T-helper 2 cell treated with Interferon-gamma antibody and Interleukin-4, amounts not matched to agents 5 μg/mL and 100 μg/mL, for 36 hours (primary cell): ENCODE data around the gene MOSPD2.

Experiments used
- DNase-seq: peaks from one replicate; pipeline ENCODE4 v3.0.0; 2021; ENCODE audit warnings: low spot score
- H3K27ac Mint-ChIP-seq: one replicate; pipeline ENCODE4 v1.8.0; 2021; ENCODE audit warnings: mild to moderate bottlenecking, mixed read lengths
- H3K27me3 Mint-ChIP-seq: one replicate; pipeline ENCODE4 v1.8.0; 2021; ENCODE audit warnings: low read depth, mixed read lengths
- H3K36me3 Mint-ChIP-seq: one replicate; pipeline ENCODE4 v1.8.0; 2021; ENCODE audit warnings: low read depth, mixed read lengths
- H3K4me1 Mint-ChIP-seq: one replicate; pipeline ENCODE4 v1.8.0; 2021; ENCODE audit warnings: low read depth, mixed read lengths
- H3K4me3 Mint-ChIP-seq: one replicate; pipeline ENCODE4 v1.8.0; 2022; ENCODE audit warnings: mild to moderate bottlenecking, moderate library complexity, mixed read lengths
- H3K9me3 Mint-ChIP-seq: one replicate; pipeline ENCODE4 v1.8.0; 2021; ENCODE audit warnings: mixed read lengths

MOSPD2 gene

DNA sequence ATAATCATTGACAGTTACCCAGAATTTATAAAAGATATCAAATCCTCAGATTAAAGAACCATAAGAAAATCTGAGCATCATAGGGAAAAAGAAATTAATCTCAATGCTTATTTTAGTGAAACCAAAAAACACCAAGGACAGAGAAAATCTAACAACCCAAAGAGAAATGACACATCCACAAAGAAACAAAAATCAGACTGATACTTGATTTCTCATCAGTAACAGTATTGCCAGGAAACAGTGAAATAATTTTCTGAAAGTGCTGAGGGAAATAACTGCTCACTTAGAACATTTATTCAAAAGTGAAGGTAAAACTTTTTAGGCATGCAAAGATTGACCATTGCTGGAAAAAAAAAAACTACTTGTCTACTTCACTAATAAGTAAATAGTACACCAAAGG is 10.6 kb downstream of the MOSPD2 start:
- Mint-ChIP-seq H3K27me3 (no peaks in the 10 kb centered on the region), H3K9me3 (no peaks in the 10 kb centered on the region), H3K4me3 (no peak overlapping the region), H3K4me1 (peaks cover 6% of the 10 kb centered on the region), H3K27ac (no peak overlapping the region), H3K36me3 (peaks cover 3% of the 10 kb centered on the region)
- no peak for DNase-seq

DNA sequence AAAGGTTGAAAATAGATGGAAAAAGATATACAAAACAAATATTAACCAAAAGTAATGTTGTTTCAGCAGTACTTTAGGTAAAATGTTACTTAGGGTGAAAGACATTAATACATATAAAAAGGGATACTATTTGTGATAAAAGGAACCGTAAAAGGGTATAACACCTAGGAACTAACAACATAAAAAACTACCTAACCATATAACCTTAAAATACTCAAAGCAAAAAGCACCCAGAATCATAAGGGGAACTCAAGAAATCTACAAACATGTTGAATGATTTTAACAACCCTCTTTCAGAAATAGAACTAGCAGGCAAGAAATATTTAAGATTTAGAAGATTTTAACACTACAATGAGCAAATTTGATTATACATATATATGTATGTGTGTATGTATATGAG is 11.5 kb downstream of the MOSPD2 start:
- Mint-ChIP-seq H3K9me3 (no peaks in the 10 kb centered on the region), H3K27ac (no peak overlapping the region), H3K27me3 (no peaks in the 10 kb centered on the region), H3K4me1 (peaks cover 6% of the 10 kb centered on the region), H3K36me3 (peaks cover 3% of the 10 kb centered on the region), H3K4me3 (no peak overlapping the region)
- no peak for DNase-seq

DNA sequence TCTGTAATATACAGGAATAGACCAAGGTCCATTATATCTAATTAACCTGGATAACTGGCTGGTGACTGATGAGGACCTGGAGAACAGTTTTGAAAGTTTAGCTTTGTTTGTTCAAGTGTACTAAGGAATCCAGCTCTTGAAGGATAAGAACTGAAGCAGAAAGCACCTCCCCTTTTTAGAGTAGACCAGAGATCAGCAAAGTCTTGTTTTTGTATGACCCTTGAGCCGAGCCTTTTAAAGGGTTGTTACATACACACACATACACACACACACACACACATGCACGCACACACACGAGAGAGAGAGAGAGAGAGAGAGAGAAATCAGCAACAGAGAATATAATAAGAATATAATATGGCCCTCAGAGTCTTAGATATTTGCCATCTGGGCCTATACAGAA is 13.0 kb downstream of the MOSPD2 start:
- Mint-ChIP-seq H3K9me3 (no peaks in the 10 kb centered on the region), H3K27me3 (no peaks in the 10 kb centered on the region), H3K27ac (no peak overlapping the region), H3K4me3 (no peak overlapping the region), H3K4me1 (peaks cover 6% of the 10 kb centered on the region), H3K36me3 (peaks cover 6% of the 10 kb centered on the region)
- DNase-seq, result no peak

DNA sequence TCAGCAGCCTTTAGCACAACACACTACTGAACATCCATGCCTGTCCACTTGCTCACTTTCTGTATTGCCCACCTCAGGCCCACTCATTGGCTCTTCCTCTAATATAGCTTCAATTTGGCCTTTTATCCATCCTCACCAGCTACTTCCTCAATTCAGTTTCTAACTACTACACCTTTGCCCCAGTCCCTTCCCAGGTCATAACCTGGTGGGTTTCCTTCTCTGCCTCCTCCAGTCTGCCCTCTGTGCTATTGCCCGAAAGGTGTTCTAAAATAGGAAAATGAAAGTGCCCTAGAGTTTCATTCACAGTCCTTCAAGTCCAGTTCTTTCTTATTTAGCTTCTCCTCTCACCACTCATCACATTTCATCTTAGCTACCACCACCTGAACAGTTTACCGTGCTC is 23.1 kb downstream of the MOSPD2 start:
- no peak for DNase-seq
- Mint-ChIP-seq H3K4me1 (peaks cover 9% of the 10 kb centered on the region), H3K4me3 (no peak overlapping the region), H3K27ac (no peak overlapping the region), H3K27me3 (no peaks in the 10 kb centered on the region), H3K9me3 (no peaks in the 10 kb centered on the region), H3K36me3 (peaks cover 24% of the 10 kb centered on the region)

DNA sequence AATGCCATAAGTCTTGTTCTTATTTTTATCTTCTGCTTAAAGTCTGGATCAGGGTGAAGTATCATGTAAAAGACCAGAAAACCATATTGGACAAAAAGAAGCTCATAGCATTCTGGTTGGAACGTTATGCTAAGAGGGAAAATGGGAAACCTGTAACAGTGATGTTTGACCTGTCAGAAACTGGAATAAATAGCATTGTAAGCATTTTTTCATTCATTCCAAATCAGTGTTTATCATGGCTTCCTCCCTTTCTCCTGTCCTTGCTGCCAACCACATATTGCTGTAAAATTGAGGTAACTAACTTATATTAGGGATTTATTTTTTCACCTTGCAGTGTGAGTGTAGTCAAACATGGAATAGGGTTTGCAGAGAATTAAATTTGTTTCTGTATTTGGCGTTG is 23.8 kb downstream of the MOSPD2 start:
- no peaks in the 10 kb centered on the region for H3K9me3 Mint-ChIP-seq
- H3K36me3 Mint-ChIP-seq, result peaks cover 24% of the 10 kb centered on the region
- DNase-seq, result no peak
- H3K4me1 Mint-ChIP-seq, result peaks cover 9% of the 10 kb centered on the region
- H3K27me3 Mint-ChIP-seq, result no peaks in the 10 kb centered on the region
- no peak overlapping the region for H3K4me3 Mint-ChIP-seq
- no peak overlapping the region for H3K27ac Mint-ChIP-seq

DNA sequence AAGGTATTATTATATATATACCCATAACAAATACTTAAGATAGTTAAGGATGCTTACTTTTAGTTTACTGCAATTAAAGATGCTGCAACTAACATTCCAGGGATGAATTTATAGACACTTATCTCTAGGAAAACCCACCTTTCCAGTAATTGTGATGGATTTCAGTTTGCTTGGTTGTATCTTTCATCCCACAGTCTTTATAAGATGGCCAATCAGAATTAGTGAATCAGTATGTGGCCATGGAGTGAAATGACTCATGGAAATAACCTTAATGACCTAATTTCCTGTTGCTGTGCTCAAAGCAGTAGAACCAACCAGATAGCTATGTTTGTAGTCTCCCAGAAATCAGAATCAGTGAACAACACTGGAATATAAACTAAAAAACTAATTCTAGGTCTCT is 26.4 kb downstream of the MOSPD2 start:
- Mint-ChIP-seq H3K9me3 (peaks cover 7% of the 10 kb centered on the region), H3K36me3 (peaks cover 34% of the 10 kb centered on the region), H3K4me1 (peaks cover 9% of the 10 kb centered on the region), H3K4me3 (no peak overlapping the region), H3K27ac (peak overlapping the region; percentile 57), H3K27me3 (no peaks in the 10 kb centered on the region)
- DNase-seq, result no peak

DNA sequence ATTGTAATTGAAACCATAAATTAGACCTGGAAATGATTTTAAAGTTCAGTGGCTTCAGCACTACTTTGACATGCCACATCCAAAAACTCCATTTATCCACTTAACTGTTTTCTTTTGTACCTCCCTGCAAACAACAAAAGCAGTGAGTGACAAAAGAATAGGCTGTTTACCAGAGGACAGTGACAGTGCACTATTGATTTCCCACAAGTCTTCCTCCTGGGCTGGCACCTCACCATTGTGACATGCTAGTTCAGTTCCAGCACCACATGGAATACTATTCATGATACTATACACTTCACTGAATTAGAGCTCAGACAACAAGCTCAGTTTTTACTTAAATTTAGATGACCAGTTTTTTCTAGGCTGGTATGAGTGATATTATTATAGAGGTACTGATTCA is 29.3 kb downstream of the MOSPD2 start:
- Mint-ChIP-seq H3K27ac (no peak overlapping the region), H3K4me3 (no peak overlapping the region), H3K4me1 (peaks cover 4% of the 10 kb centered on the region), H3K9me3 (peaks cover 14% of the 10 kb centered on the region), H3K27me3 (no peaks in the 10 kb centered on the region), H3K36me3 (peaks cover 27% of the 10 kb centered on the region)
- DNase-seq, result no peak

DNA sequence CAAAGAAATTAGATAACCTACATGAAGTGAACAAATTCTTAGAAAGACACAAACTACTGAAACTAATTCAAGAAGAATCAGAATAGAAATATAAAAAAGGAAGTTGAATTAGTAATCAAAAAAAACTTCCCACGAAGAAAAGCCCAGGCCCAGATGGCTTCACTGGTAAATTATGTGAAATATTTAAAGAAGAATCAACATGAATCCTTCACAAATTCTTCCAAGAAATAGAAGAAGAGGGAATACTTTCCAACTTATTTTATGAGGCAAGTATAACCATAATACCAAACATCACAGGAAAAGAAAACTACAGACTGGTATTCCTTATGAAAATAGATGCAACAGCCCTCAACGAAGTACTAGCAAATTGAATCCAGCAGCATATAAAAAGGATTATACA is 30.7 kb downstream of the MOSPD2 start:
- Mint-ChIP-seq H3K27ac (no peak overlapping the region), H3K4me1 (peaks cover 4% of the 10 kb centered on the region), H3K9me3 (peaks cover 14% of the 10 kb centered on the region), H3K36me3 (peaks cover 25% of the 10 kb centered on the region), H3K4me3 (no peak overlapping the region), H3K27me3 (no peaks in the 10 kb centered on the region)
- no peak for DNase-seq

DNA sequence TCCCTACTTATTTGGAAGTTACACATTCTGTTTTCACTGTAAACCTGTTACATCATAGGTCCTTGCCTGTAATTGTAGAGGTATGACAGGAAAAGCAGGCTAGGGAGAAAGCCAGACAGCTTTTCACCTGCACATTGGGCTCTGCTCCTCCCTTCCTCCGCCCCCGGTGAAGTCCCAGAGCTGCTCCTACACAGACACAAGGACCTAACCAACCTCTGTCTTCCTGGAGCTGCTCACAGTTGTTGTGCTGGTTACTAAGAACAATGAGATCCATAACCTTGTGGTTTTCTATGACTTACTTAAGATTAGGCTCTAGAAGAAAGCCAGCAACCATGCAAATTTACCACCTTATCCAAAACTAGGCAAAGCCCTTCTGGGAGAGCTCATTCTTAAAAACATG is 40.0 kb downstream of the MOSPD2 start:
- Mint-ChIP-seq H3K4me1 (no peaks in the 10 kb centered on the region), H3K27ac (no peak overlapping the region)

DNA sequence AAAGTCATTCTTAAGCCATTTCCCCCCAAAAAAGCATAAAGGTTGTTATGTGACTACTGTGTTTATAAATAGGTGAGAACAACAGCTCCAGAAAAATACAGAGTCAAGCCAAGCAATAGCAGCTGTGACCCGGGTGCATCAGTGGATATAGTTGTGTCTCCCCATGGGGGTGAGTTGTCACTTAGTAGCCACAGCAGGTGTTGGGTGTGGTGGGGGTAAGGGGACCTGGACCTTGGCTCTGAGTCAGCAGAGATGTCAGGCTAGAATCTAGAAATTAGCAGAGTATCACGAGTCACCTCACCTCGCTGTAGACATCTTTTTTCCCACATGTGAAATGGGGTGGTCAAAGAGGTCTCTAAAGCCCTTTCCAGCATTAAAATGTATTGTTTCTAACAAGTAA is 42.4 kb downstream of the MOSPD2 start:
- Mint-ChIP-seq H3K27ac (no peak overlapping the region), H3K36me3 (peaks cover 10% of the 10 kb centered on the region), H3K4me1 (no peaks in the 10 kb centered on the region), H3K27me3 (no peaks in the 10 kb centered on the region), H3K9me3 (no peaks in the 10 kb centered on the region), H3K4me3 (no peak overlapping the region)
- DNase-seq, result no peak

More for the DNA sequence above, 40.0 kb downstream of the MOSPD2 start:
- DNase-seq, result no peak
- Mint-ChIP-seq H3K36me3 (peaks cover 14% of the 10 kb centered on the region), H3K4me3 (no peak overlapping the region), H3K27me3 (no peaks in the 10 kb centered on the region), H3K9me3 (no peaks in the 10 kb centered on the region)

DNA sequence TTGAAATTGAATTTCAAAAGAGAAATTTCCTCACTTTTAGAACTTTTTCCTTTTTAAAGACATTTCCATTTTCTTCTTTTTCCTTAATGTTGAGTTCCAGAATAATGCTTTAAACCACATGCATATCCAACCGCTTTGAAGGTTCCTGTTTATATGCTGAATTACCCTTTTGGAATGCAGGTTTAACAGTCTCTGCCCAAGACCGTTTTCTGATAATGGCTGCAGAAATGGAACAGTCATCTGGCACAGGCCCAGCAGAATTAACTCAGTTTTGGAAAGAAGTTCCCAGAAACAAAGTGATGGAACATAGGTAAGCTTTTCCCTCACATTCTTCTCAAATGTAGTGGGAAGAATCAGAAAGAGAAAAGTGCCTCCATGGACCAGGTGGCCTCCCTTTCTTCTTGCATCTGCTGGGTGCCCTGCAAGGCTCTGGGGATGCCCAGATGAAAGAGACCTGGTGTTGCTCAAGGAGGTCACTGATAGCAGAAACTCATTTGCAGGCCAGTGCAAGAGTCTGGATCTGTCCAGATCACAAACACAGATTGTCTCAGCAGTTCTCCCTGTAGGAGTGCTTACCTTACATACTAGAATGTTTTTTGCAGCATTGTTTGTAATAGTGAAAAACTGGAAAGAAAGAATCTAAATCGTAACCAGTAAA is 42.9 kb downstream of the MOSPD2 start:
- Mint-ChIP-seq H3K36me3 (peaks cover 10% of the 10 kb centered on the region), H3K27me3 (no peaks in the 10 kb centered on the region), H3K9me3 (no peaks in the 10 kb centered on the region), H3K4me3 (no peak overlapping the region), H3K27ac (no peak overlapping the region), H3K4me1 (no peaks in the 10 kb centered on the region)
- DNase-seq, result no peak

DNA sequence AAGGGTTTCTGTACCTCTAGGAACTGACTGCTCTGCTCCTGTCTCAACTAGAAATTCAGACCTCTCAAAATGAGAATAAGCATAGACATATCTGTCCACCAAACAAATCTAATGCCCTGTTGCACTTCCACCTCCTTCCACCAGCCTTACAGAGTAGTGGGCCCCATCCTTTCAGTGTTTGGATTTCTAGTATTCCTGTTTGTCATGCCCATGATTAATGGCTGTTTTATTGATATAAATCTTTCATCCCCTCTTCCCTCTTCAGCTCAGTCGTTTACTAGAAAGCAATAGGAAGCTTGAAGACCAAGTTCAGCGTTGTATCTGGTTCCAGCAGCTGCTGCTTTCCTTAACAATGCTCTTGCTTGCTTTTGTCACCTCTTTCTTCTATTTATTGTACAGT is 46.2 kb downstream of the MOSPD2 start:
- H3K4me3 Mint-ChIP-seq, result no peak overlapping the region
- no peaks in the 10 kb centered on the region for H3K4me1 Mint-ChIP-seq
- DNase-seq, result no peak
- peaks cover 5% of the 10 kb centered on the region for H3K36me3 Mint-ChIP-seq
- no peak overlapping the region for H3K27ac Mint-ChIP-seq
- no peaks in the 10 kb centered on the region for H3K27me3 Mint-ChIP-seq
- H3K9me3 Mint-ChIP-seq, result no peaks in the 10 kb centered on the region

DNA sequence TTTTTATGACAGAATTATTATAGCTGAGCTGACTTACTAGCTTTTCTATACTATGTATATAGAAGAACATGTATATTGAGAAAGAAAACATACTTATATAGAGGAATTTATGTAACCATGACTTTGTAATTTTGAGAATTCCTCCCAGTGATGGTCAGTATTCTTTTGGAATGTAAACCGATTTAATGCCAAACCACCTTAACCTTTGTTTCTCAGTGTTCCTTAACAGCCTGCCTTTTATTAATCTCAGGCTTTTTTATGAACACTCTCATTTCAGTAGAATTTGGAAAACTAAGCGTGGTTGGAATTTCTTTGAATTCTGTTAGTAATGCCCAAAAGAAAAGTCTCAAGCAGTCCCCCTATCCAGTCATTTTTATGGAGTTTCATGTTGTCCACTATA is 47.0 kb downstream of the MOSPD2 start:
- Mint-ChIP-seq H3K9me3 (no peaks in the 10 kb centered on the region), H3K36me3 (peaks cover 5% of the 10 kb centered on the region), H3K4me1 (no peaks in the 10 kb centered on the region), H3K27ac (no peak overlapping the region), H3K4me3 (no peak overlapping the region), H3K27me3 (no peaks in the 10 kb centered on the region)
- DNase-seq, result no peak

DNA sequence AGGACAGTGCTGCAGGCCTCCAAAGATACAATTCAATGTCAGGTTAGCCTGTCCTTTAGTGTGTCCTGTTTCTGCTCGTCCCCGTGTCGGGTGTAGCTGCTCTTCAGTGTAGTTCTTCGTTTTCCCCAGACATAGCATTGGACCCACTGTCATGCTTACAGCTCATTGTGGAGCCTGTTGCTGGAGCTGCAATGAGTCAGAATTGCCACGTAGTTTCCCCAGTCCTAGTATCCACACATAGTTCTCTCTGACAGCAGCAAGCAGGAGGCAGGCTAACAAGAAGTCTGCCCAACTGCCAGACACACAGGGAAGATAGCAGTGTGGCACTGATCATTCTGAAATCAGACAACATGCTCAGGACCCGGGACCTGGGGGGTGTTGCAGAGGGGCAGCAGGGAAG is 49.2 kb downstream of the MOSPD2 start:
- DNase-seq, result no peak
- no peak overlapping the region for H3K27ac Mint-ChIP-seq

DNA sequence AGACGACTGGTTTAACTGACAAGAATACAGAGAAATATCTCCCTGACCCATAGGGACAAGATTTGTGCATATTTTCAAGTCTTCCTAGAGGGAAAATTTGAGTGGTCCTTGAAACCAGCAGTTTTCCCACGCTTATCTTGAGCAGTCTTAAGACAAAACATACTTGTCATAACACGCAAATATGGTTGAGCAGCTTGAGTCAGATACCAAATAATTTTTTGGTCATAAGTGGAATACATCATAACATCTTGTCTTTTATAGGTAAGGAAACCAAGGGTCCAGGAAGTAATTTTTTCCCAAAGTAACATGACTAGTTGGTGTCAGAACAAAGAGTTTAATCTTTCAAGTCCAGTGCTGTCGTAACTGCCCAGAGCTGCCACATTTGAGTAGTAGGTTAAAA is 50.5 kb downstream of the MOSPD2 start:
- no peak overlapping the region for H3K4me3 Mint-ChIP-seq
- H3K27me3 Mint-ChIP-seq, result no peaks in the 10 kb centered on the region
- no peaks in the 10 kb centered on the region for H3K9me3 Mint-ChIP-seq
- no peak overlapping the region for H3K27ac Mint-ChIP-seq
- H3K4me1 Mint-ChIP-seq, result no peaks in the 10 kb centered on the region
- no peaks in the 10 kb centered on the region for H3K36me3 Mint-ChIP-seq
- no peak for DNase-seq

More for the DNA sequence above, 49.2 kb downstream of the MOSPD2 start:
- Mint-ChIP-seq H3K4me1 (no peaks in the 10 kb centered on the region), H3K4me3 (no peak overlapping the region), H3K9me3 (no peaks in the 10 kb centered on the region), H3K27me3 (no peaks in the 10 kb centered on the region), H3K36me3 (peaks cover 2% of the 10 kb centered on the region)
